Loucy (cell line): ENCODE measurements around the gene LRRTM1.
A peak's percentile ranks its signal among the peaks of the same experiment; 100 is the strongest.

ENCODE experiments used
- H2AFZ ChIP-seq: fragments of 200-600 bp; sonication (generic); 2 replicates; pipeline ENCODE4 v1.6.0; 2016; ENCODE audit warnings: antibody characterized with exemption, mild to moderate bottlenecking, low read length, moderate library complexity
- H3F3A ChIP-seq: fragments of 200-600 bp; 2 replicates; pipeline ENCODE4 v1.6.0; 2016; ENCODE audit warnings: antibody characterized with exemption, low read depth, mild to moderate bottlenecking
- H3K27me3 ChIP-seq: fragments of 200-600 bp; sonication (generic); 2 replicates; pipeline ENCODE4 v1.6.1; 2014; ENCODE audit warnings: low read length, mild to moderate bottlenecking; ENCODE audit not compliant: insufficient read depth, poor library complexity, severe bottlenecking
- H3K36me3 ChIP-seq: fragments of 200-600 bp; sonication (generic); 2 replicates; pipeline ENCODE4 v1.6.1; 2016; ENCODE audit warnings: low read length; ENCODE audit not compliant: insufficient read depth
- H3K4me1 ChIP-seq: fragments of 200-600 bp; sonication (generic); 2 replicates; pipeline ENCODE4 v1.5.1; 2014; ENCODE audit warnings: low read length, mild to moderate bottlenecking; ENCODE audit not compliant: insufficient read depth, poor library complexity, severe bottlenecking
- H3K4me2 ChIP-seq: fragments of 200-600 bp; sonication (generic); 2 replicates; pipeline ENCODE4 v1.6.0; 2014; ENCODE audit warnings: antibody characterized with exemption, low read length, low read depth, mild to moderate bottlenecking; ENCODE audit not compliant: poor library complexity, severe bottlenecking
- H3K4me3 ChIP-seq: fragments of 200-600 bp; sonication (generic); 2 replicates; pipeline ENCODE4 v1.5.1; 2014; ENCODE audit warnings: low read length, mild to moderate bottlenecking, mixed read lengths; ENCODE audit not compliant: poor library complexity, severe bottlenecking
- H3K79me2 ChIP-seq: fragments of 200-600 bp; sonication (generic); 2 replicates; pipeline ENCODE4 v1.6.1; 2014; ENCODE audit warnings: low read length; ENCODE audit not compliant: insufficient read depth
- H3K9ac ChIP-seq: fragments of 200-600 bp; sonication (generic); 2 replicates; pipeline ENCODE4 v1.6.0; 2014; ENCODE audit warnings: mild to moderate bottlenecking, low read depth, low read length, moderate library complexity; ENCODE audit not compliant: poor library complexity, severe bottlenecking
- H3K9me2 ChIP-seq: fragments of 200-600 bp; sonication (generic); replicated peaks from 2 replicates; pipeline ENCODE4 v1.6.1; 2016; ENCODE audit warnings: low read depth, low read length, mixed read lengths
- H3K9me3 ChIP-seq: fragments of 200-600 bp; sonication (generic); 2 replicates; pipeline ENCODE4 v1.6.1; 2014; ENCODE audit warnings: mild to moderate bottlenecking, antibody characterized with exemption, low read length, low read depth; ENCODE audit not compliant: insufficient read depth
- H4K20me1 ChIP-seq: fragments of 200-600 bp; sonication (generic); 2 replicates; pipeline ENCODE4 v1.6.0; 2014; ENCODE audit warnings: antibody characterized with exemption, low read length, mild to moderate bottlenecking; ENCODE audit not compliant: insufficient read depth, poor library complexity, severe bottlenecking
- CTCF ChIP-seq: fragments of 200-600 bp; sonication (generic); conservative IDR thresholded peaks from 2 replicates; pipeline ENCODE4 v1.5.1; 2014; ENCODE audit warnings: mild to moderate bottlenecking, antibody characterized with exemption, low read length
- EZH2phosphoT487 ChIP-seq: fragments of 200-600 bp; IDR thresholded peaks from 2 replicates; pipeline ENCODE4 v1.6.1; 2018; ENCODE audit warnings: antibody characterized with exemption, mild to moderate bottlenecking, moderate library complexity, borderline replicate concordance

LRRTM1 gene

GRCh38 chr2:80257450-80257849 lies 47.1 kb downstream of the LRRTM1 start:
- no peaks in the 10 kb centered on the region for H3K36me3 ChIP-seq

GRCh38 chr2:80256782-80257167 lies 47.8 kb downstream of the LRRTM1 start:
- H3K4me3 ChIP-seq: no peak overlapping the region
- no peaks in the 10 kb centered on the region for H3K9me2 ChIP-seq
- H3K27me3 ChIP-seq: no peaks in the 10 kb centered on the region
- no peak overlapping the region for H3K4me2 ChIP-seq
- H3K36me3 ChIP-seq: no peaks in the 10 kb centered on the region
- no peak for TF ChIP-seq CTCF
- no peak for TF ChIP-seq EZH2phosphoT487
- H3F3A ChIP-seq: no peaks in the 10 kb centered on the region
- H3K9ac ChIP-seq: no peak overlapping the region
- no peaks in the 10 kb centered on the region for H3K9me3 ChIP-seq
- H2AFZ ChIP-seq: no peak overlapping the region
- H4K20me1 ChIP-seq: no peaks in the 10 kb centered on the region
- no peaks in the 10 kb centered on the region for H3K4me1 ChIP-seq
- H3K79me2 ChIP-seq: no peaks in the 10 kb centered on the region

More at GRCh38 chr2:80257450-80257849, 47.1 kb downstream of the LRRTM1 start:
- Histone ChIP-seq H3K4me1 (no peaks in the 10 kb centered on the region), H3K4me3 (no peak overlapping the region), H3K79me2 (no peaks in the 10 kb centered on the region), H3F3A (no peaks in the 10 kb centered on the region), H3K27me3 (no peaks in the 10 kb centered on the region), H3K9me3 (no peaks in the 10 kb centered on the region), H3K9me2 (no peaks in the 10 kb centered on the region), H3K4me2 (no peak overlapping the region), H2AFZ (no peak overlapping the region), H4K20me1 (no peaks in the 10 kb centered on the region), H3K9ac (no peak overlapping the region)
- TF ChIP-seq CTCF (no peak), EZH2phosphoT487 (no peak)

GRCh38 chr2:80255918-80256781 lies 48.4 kb downstream of the LRRTM1 start:
- Histone ChIP-seq H3K4me1 (no peaks in the 10 kb centered on the region), H3F3A (no peaks in the 10 kb centered on the region), H3K4me2 (no peak overlapping the region), H3K9ac (no peak overlapping the region), H3K79me2 (no peaks in the 10 kb centered on the region), H3K27me3 (no peaks in the 10 kb centered on the region), H3K9me2 (no peaks in the 10 kb centered on the region), H3K4me3 (no peak overlapping the region), H3K36me3 (no peaks in the 10 kb centered on the region), H4K20me1 (no peaks in the 10 kb centered on the region), H3K9me3 (no peaks in the 10 kb centered on the region), H2AFZ (no peak overlapping the region)
- TF ChIP-seq CTCF (peak; percentile 33), EZH2phosphoT487 (no peak)
